ENCODE measurements around the gene LMNTD2.

The LMNTD2 gene

DNA sequence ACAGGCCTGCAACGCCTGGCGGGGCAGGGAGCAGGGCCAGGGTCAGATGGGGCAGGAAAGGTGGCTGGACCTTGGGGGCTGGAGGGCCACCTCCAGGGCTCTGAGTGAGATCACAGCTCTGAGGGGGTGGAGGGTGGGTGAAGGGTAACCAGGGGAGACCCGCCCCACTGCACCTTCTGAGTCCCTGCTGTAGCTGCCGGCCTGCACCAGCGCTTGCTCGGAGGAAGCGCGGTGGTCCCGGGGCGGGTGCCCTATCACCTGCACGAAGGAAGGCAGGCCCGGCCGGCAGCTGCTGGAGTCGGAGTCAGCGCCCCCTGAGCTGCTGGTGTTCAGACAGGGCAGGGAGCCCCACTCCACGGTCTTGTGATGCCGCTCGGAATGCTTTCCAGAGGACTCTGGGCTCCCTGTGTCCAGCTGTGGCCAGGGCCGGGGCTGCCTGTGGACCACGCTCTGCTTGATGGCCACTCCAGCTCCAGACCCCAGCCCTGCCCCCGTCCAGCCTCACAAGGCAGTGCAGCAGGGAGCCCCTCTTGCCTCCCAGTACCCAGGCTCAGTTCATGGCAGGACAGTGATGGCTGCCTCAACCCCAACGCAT is 3.8 kb downstream of the LMNTD2 start:
- Histone ChIP-seq H3K4me1 (ENCODE audit: insufficient read depth, low read length) (0 out of 2 replicates have a peak, but pooled peaks cover 9% of the 10 kb centered on the region), H3K27ac (ENCODE audit: low read depth, low read length) (no peak overlapping the region), H3K9me3 (ENCODE audit: insufficient read depth, low read depth, low read length) (no peaks in the 10 kb centered on the region), H3K36me3 (ENCODE audit: insufficient read depth, low read length) (no peaks in the 10 kb centered on the region), H3K9ac (ENCODE audit: low read depth, low read length) (no peak overlapping the region), H3K27me3 (ENCODE audit: insufficient read depth, low read length) (peaks cover 41% of the 10 kb centered on the region), H3K4me3 (ENCODE audit: low read length) (peak overlapping the region; percentile 66)
- 75% methylated on average over 22 of the region's 22 CpGs for WGBS

DNA sequence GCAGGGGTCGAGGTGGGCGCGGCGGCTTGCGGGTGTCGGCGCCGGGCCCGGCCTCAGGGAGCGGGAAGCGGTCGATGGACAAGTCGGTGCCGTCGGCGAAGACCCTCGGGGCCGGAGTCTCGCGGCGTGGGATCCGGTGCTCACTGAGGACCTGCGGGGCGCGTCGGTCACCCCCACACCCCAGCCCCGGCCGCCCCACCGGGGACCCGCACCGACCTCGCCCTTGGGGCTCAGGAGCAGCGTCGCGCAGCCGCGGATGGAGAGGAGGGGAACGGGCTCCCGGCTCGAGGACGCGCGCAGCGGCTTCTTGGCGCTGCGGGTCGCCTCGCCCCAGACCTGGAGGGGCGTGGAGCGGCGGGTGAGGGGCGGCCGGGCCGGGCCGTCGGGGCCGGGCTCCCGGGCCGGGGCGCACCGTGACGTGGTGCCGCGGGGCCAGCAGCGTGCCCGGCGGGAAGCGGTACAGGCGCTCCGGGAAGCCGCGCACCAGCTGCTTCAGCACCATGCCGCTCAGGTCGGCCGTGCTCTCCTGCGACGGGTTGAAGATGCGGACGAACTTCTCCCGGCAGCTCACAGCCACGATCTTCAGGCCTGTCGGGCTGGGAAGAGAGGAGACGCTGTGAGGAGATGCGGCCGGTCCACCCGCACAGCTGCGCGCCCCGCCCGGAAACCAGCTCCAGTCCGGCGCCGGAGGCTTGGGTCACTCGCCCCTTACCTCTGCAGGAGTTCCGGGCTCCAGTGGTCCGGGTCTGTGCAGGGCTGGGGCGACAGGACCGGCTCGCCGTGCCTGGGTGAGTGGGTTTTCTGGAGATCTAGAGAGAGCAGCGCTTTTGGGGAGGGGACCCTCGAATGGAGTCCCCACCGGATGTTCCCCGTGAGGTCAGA is 4.5 kb downstream of the LMNTD2 start:
- Histone ChIP-seq H3K27me3 (ENCODE audit: insufficient read depth, low read length) (peaks cover 41% of the 10 kb centered on the region), H3K27ac (ENCODE audit: low read depth, low read length) (no peak overlapping the region), H3K9me3 (ENCODE audit: insufficient read depth, low read depth, low read length) (no peaks in the 10 kb centered on the region), H3K4me3 (ENCODE audit: low read length) (peak overlapping the region; percentile 66), H3K9ac (ENCODE audit: low read depth, low read length) (peak overlapping the region; percentile 40; the same call in 1 of the 2 replicates), H3K4me1 (ENCODE audit: insufficient read depth, low read length) (0 out of 2 replicates have a peak, but pooled peaks cover 7% of the 10 kb centered on the region), H3K36me3 (ENCODE audit: insufficient read depth, low read length) (no peaks in the 10 kb centered on the region)
- WGBS = 5% methylated on average over 104 of the region's 104 CpGs

DNA sequence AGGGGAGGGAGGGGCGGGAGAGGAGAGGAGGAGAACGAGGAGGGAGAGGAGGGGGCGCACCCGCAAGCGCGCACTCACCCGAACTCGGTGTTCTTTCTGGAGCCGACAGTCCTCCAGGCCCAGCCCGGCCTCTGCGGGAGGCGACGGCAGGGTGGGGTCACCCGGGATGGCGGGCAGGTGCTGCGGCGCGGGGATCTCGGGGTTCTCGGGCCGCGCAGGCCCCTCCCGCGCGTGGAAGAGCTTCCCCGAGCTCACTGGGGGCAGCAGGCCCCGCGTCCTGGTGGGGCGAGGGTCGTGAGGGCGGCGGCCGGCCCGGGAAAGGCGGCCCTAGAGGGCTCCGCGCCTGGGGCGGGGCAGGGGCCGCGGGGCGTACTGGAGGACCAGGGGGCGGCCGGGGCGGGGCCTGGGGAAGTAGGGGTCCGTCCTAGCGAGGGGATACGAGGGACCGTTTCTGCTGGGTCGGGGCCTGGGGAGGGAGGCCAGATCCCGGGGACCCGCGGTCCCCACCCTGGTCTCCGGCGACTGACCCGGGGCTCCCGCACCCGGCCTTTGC is 5.2 kb downstream of the LMNTD2 start:
- Histone ChIP-seq H3K4me1 (ENCODE audit: insufficient read depth, low read length) (0 out of 2 replicates have a peak, but pooled peaks cover 7% of the 10 kb centered on the region), H3K9ac (ENCODE audit: low read depth, low read length) (no peak overlapping the region), H3K27me3 (ENCODE audit: insufficient read depth, low read length) (peaks cover 41% of the 10 kb centered on the region), H3K4me3 (ENCODE audit: low read length) (peak overlapping the region; percentile 66), H3K36me3 (ENCODE audit: insufficient read depth, low read length) (no peaks in the 10 kb centered on the region), H3K9me3 (ENCODE audit: insufficient read depth, low read depth, low read length) (no peaks in the 10 kb centered on the region), H3K27ac (ENCODE audit: low read depth, low read length) (no peak overlapping the region)
- WGBS = 2% methylated on average over 57 of the region's 57 CpGs

DNA sequence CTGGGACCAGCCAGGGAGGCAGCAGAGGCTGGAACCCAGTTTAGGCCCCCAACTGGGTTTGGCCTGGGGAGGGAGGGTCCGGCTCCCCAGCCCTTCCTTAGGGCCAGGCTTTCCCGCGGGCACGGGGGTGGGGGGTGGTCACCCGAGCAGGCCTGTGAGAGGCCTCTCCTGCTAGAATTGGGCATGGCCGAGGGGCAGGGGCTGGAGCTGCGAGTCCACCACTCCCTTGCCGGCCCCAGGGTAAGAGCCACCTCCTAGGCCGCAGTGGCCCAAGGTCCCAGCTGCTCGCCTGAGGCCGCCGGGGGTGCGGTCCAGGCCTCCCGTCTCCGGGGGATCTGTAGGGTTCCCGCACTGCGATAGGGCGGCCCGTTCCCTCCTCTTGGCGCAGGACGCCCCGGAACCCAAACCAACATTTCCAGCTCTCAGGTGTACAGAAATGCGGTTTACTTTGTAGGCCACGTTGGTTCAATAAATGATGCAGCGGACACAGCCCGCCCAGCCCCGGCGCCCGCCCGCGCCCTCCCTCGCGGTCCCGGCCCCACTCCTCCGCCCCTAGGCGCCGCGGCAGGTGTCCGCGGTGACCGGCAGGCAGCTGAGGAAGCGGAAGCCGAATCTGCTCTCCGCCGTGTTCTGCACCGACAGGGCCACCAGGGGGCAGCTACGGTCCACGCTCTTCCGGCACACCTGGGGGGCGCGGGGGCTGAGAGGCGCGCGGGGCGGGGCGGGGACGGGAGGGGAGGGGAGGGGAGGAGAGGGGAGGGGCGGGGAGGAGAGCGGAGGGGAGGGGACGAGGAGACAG is 5.9 kb downstream of the LMNTD2 start:
- H3K9ac ChIP-seq (ENCODE audit: low read depth, low read length) = peak overlapping the region; percentile 40; the same call in 1 of the 2 replicates

DNA sequence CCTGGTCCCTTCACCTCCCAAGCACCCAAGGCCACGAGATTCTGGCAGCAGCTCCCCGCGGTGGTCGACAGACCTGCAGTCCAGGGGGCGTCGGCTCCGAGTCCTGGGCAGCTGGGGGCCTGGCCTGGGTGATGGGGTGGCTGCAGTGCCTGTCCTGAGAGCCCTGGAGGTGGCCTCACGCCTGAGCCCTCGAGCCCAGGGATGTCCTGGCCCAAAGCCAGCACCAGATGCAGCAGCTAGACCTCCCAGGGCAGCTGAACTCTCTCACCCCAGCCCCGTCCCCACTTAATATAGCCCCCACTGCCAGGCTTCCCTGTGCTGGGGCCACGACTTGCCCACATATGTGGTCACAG is 6.6 kb downstream of the LMNTD2 start:
- H3K9me3 ChIP-seq (ENCODE audit: insufficient read depth, low read depth, low read length) = no peaks in the 10 kb centered on the region
- WGBS = 76% methylated on average over 11 of the region's 11 CpGs
- H3K36me3 ChIP-seq (ENCODE audit: insufficient read depth, low read length) = no peaks in the 10 kb centered on the region
- no peak overlapping the region for H3K4me3 ChIP-seq (ENCODE audit: low read length)
- no peak overlapping the region for H3K27ac ChIP-seq (ENCODE audit: low read depth, low read length)
- H3K4me1 ChIP-seq (ENCODE audit: insufficient read depth, low read length) = 0 out of 2 replicates have a peak, but pooled peaks cover 7% of the 10 kb centered on the region
- peaks cover 41% of the 10 kb centered on the region for H3K27me3 ChIP-seq (ENCODE audit: insufficient read depth, low read length)
- H3K9ac ChIP-seq (ENCODE audit: low read depth, low read length) = no peak overlapping the region

More for the DNA sequence above, 5.9 kb downstream of the LMNTD2 start:
- H3K27ac ChIP-seq (ENCODE audit: low read depth, low read length) = no peak overlapping the region
- H3K27me3 ChIP-seq (ENCODE audit: insufficient read depth, low read length) = peaks cover 41% of the 10 kb centered on the region
- no peaks in the 10 kb centered on the region for H3K36me3 ChIP-seq (ENCODE audit: insufficient read depth, low read length)
- 11% methylated on average over 48 of the region's 60 CpGs for WGBS
- 0 out of 2 replicates have a peak, but pooled peaks cover 7% of the 10 kb centered on the region for H3K4me1 ChIP-seq (ENCODE audit: insufficient read depth, low read length)
- H3K9me3 ChIP-seq (ENCODE audit: insufficient read depth, low read depth, low read length) = no peaks in the 10 kb centered on the region
- H3K4me3 ChIP-seq (ENCODE audit: low read length) = peak overlapping the region; percentile 66

GRCh38 chr11:553083-553987 is 7.2 kb downstream of the LMNTD2 start:
- no peaks in the 10 kb centered on the region for H3K9me3 ChIP-seq (ENCODE audit: insufficient read depth, low read depth, low read length)
- WGBS = 87% methylated on average over 27 of the region's 27 CpGs
- H3K4me3 ChIP-seq (ENCODE audit: low read length) = no peak overlapping the region
- H3K36me3 ChIP-seq (ENCODE audit: insufficient read depth, low read length) = no peaks in the 10 kb centered on the region
- H3K27me3 ChIP-seq (ENCODE audit: insufficient read depth, low read length) = peaks cover 41% of the 10 kb centered on the region
- no peak overlapping the region for H3K27ac ChIP-seq (ENCODE audit: low read depth, low read length)
- H3K4me1 ChIP-seq (ENCODE audit: insufficient read depth, low read length) = 0 out of 2 replicates have a peak, but pooled peaks cover 7% of the 10 kb centered on the region
- no peak overlapping the region for H3K9ac ChIP-seq (ENCODE audit: low read depth, low read length)

GRCh38 chr11:551596-551995 is 8.9 kb downstream of the LMNTD2 start:
- Histone ChIP-seq H3K9ac (ENCODE audit: low read depth, low read length) (no peak overlapping the region), H3K9me3 (ENCODE audit: insufficient read depth, low read depth, low read length) (no peaks in the 10 kb centered on the region), H3K4me3 (ENCODE audit: low read length) (no peak overlapping the region), H3K27ac (ENCODE audit: low read depth, low read length) (no peak overlapping the region), H3K36me3 (ENCODE audit: insufficient read depth, low read length) (no peaks in the 10 kb centered on the region), H3K4me1 (ENCODE audit: insufficient read depth, low read length) (0 out of 2 replicates have a peak, but pooled peaks cover 4% of the 10 kb centered on the region), H3K27me3 (ENCODE audit: insufficient read depth, low read length) (peaks cover 24% of the 10 kb centered on the region)
- 87% methylated on average over 12 of the region's 12 CpGs for WGBS

DNA sequence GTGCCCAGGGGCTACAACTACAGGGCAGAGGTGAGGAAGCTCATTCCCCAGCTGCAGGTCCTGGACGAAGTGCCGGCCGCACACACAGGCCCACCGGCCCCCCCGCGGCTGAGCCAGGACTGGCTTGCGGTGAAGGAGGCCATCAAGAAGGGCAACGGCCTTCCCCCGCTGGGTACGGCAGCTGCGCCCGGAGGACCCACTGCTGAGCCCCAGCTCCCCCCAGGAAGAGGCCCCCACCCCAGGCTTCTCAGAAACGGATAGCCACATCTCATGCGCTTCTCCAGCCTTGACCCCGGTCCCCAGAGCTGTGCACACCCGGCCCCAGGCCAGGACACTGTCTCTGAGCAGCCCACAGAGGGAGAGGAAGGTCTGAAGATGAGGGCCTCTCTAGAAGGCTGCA is 9.4 kb downstream of the LMNTD2 start:
- no peak overlapping the region for H3K4me3 ChIP-seq (ENCODE audit: low read length)
- no peaks in the 10 kb centered on the region for H3K9me3 ChIP-seq (ENCODE audit: insufficient read depth, low read depth, low read length)
- no peak overlapping the region for H3K9ac ChIP-seq (ENCODE audit: low read depth, low read length)
- no peaks in the 10 kb centered on the region for H3K4me1 ChIP-seq (ENCODE audit: insufficient read depth, low read length)
- peaks cover 19% of the 10 kb centered on the region for H3K27me3 ChIP-seq (ENCODE audit: insufficient read depth, low read length)
- 89% methylated on average over 16 of the region's 16 CpGs for WGBS
- H3K36me3 ChIP-seq (ENCODE audit: insufficient read depth, low read length) = no peaks in the 10 kb centered on the region
- no peak overlapping the region for H3K27ac ChIP-seq (ENCODE audit: low read depth, low read length)

DNA sequence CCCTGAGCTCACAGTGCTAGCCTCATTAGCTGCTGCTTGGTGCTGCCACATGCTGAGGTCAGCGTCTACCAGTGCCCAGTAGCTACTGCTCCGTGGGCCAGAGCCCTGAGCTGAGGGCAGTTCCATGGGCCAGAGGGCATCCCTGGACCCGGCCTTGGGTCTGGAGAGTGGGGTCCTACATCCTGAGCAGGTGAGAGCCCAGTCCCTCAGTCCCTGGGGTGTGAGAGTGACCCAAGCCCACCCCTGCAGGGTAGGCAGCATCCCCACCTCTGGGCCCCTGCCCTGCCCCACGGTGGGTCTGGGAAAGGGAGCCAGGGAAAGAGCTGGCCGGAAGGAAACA is 9.8 kb downstream of the LMNTD2 start:
- no peak overlapping the region for H3K9ac ChIP-seq (ENCODE audit: low read depth, low read length)
- H3K27me3 ChIP-seq (ENCODE audit: insufficient read depth, low read length) = peaks cover 15% of the 10 kb centered on the region
- WGBS = 91% methylated on average over 3 of the region's 5 CpGs

DNA sequence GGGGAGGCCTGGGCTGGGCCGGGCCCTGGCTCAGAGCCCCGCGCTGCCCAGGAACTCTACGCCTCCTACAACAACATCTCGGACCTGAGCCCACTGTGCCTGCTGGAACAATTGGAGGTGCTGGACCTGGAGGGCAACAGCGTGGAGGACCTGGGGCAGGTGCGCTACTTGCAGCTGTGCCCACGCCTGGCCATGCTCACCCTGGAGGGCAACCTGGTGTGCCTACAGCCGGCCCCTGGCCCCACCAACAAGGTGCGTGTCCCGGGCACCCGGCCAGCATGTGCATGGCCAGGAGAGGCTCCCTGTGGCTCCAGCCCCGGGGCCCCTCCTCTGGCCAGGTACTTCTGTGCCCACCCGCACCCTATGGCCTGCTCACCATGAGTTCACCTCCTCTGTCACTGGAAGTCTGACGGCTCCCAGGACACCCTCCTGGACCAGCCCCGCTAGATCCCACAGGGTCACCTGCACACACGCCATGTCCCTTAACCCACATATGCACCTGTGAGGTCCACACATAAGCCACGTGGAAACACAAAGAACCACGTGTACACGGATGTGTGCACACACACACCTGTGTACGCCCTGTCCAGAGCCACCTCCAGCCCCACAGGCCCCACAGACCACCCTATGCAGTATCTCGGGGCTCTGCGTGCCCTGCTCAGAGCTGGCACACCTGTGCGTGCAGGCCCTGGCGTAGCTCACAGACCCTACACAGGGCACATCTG is 10.4 kb downstream of the LMNTD2 start:
- Histone ChIP-seq H3K36me3 (ENCODE audit: insufficient read depth, low read length) (no peaks in the 10 kb centered on the region), H3K9ac (ENCODE audit: low read depth, low read length) (no peak overlapping the region), H3K4me1 (ENCODE audit: insufficient read depth, low read length) (no peaks in the 10 kb centered on the region), H3K9me3 (ENCODE audit: insufficient read depth, low read depth, low read length) (no peaks in the 10 kb centered on the region), H3K27me3 (ENCODE audit: insufficient read depth, low read length) (peaks cover 10% of the 10 kb centered on the region), H3K27ac (ENCODE audit: low read depth, low read length) (no peak overlapping the region), H3K4me3 (ENCODE audit: low read length) (no peak overlapping the region)
- WGBS = 94% methylated on average over 25 of the region's 25 CpGs

More for the DNA sequence above, 9.8 kb downstream of the LMNTD2 start:
- H3K27ac ChIP-seq (ENCODE audit: low read depth, low read length) = no peak overlapping the region
- no peaks in the 10 kb centered on the region for H3K4me1 ChIP-seq (ENCODE audit: insufficient read depth, low read length)
- no peaks in the 10 kb centered on the region for H3K36me3 ChIP-seq (ENCODE audit: insufficient read depth, low read length)
- no peak overlapping the region for H3K4me3 ChIP-seq (ENCODE audit: low read length)
- H3K9me3 ChIP-seq (ENCODE audit: insufficient read depth, low read depth, low read length) = no peaks in the 10 kb centered on the region

All from HUES64 (cell line).